Small intestine (tissue), 7 donors: ENCODE data around the gene SPEM2. TPM values are rescaled to one million over a fixed set of nuclear protein-coding genes. Genes with fewer than 3 reads are reported as not detected.

ENCODE experiments used
- DNase-seq, 2 donors: peaks; one replicate each; pipeline versions ENCODE4 v3.0.0 to v3.0.0-alpha.2; 2013
- FAIRE-seq: peaks from 2 replicates; lab custom pipeline; 2012; peaks lifted over from hg19 to GRCh38; lab: Jason Lieb, UNC
- H3K27ac ChIP-seq, 3 donors: one replicate each; pipeline ENCODE4 v1.5.1; 2013; ENCODE audit warnings: low read length in 2 of 3, mild to moderate bottlenecking in 2 of 3, control low read depth in 1 of 3, inconsistent platforms in 1 of 3, low read depth in 1 of 3, moderate library complexity in 1 of 3
- H3K27me3 ChIP-seq, 3 donors: one replicate each; pipeline ENCODE4 v1.6.1; 2013; ENCODE audit warnings: low read length in 3 of 3, inconsistent platforms in 1 of 3; ENCODE audit not compliant: control insufficient read depth in 3 of 3, insufficient read depth in 3 of 3
- H3K36me3 ChIP-seq, 3 donors: one replicate each; pipeline ENCODE4 v1.6.1; 2013; ENCODE audit warnings: low read length in 3 of 3, inconsistent platforms in 1 of 3, low read depth in 1 of 3, mild to moderate bottlenecking in 1 of 3, moderate library complexity in 1 of 3; ENCODE audit not compliant: control insufficient read depth in 3 of 3, insufficient read depth in 2 of 3
- H3K4me1 ChIP-seq, 3 donors: one replicate each; pipeline ENCODE4 v1.6.1; 2013; ENCODE audit warnings: low read length in 2 of 3, inconsistent platforms in 1 of 3, low read depth in 1 of 3, mild to moderate bottlenecking in 1 of 3, moderate library complexity in 1 of 3; ENCODE audit not compliant: control insufficient read depth in 3 of 3, insufficient read depth in 2 of 3
- H3K4me3 ChIP-seq, 3 donors: one replicate each; pipeline ENCODE4 v1.5.1; 2013; ENCODE audit warnings: low read length in 3 of 3, control low read depth in 1 of 3, inconsistent platforms in 1 of 3, low read depth in 1 of 3, mild to moderate bottlenecking in 1 of 3, moderate library complexity in 1 of 3
- H3K9me3 ChIP-seq, 2 donors: one replicate each; pipeline ENCODE4 v1.6.1; 2013; ENCODE audit warnings: low read depth in 1 of 2, low read length in 1 of 2; ENCODE audit not compliant: control insufficient read depth in 2 of 2, insufficient read depth in 1 of 2
- WGBS, 3 donors: extraction: QIAGEN DNeasy Blood & Tissue Kit; methylation state at CpG; one replicate each; pipeline ENCODE4 v1.1.7; 2013; 5-methylcytosine and 5-hydroxymethylcytosine counted together
- polyA plus RNA-seq, 4 donors: library from polyadenylated mRNA; stranded (reverse) in 3 of 4; unstranded in 1 of 4; fragments of 200-250 nt in 3 of 4; fragments of 120-200 nt in 1 of 4; gene quantifications; one replicate each; pipeline versions ENCODE4 v1.2.1 to v1.2.3, GENCODE V29; 2013
- donor health status: healthy with polysubstance abuse.
- donor health status: control.
- donor health status: control.
- donor health status: Bipolar disorder and iron deficiency.
- donor health status: healthy.

Gene SPEM2
- polyA plus RNA-seq, 4 donors: not detected

GRCh38 chr17:7429722-7430121 lies 4.3 kb downstream of the SPEM2 start:
- H3K27me3 ChIP-seq: peaks cover 0 to 3% (median 0%) of the 10 kb centered on the region in 3 donors
- 91 to 93% (median 92%) methylated on average over 10 of the region's 10 CpGs for WGBS, 3 donors
- H3K4me3 ChIP-seq: no peak overlapping the region
- FAIRE-seq (no peak), DNase-seq (no peak)
- H3K27ac ChIP-seq: no peak overlapping the region
- H3K9me3 ChIP-seq: no peaks in the 10 kb centered on the region
- no peaks in the 10 kb centered on the region for H3K4me1 ChIP-seq
- no peaks in the 10 kb centered on the region for H3K36me3 ChIP-seq

DNA sequence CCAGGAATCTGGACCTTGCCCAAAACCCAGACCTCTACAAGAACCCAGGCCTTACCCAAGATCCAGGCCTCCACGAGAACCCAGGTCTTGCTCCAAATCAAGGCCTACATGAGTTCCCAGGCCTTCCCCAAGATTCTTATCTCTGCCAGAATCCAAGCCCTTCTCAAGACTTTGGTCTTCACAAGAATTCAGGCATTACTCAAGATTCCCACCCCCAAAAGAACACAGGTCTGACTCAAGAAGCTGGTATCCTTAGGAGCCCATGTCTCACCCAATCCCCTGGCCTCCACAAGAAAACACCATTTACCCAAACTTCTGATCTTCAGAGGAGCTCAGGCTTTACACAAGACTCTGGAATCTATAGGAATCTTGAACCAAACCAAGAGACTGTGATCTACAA lies 5.8 kb downstream of the SPEM2 start:
- WGBS, 3 donors: 87 to 91% (median 91%) methylated on average over 1 of the region's 1 CpG
- FAIRE-seq: no peak
- DNase-seq: no peak
- H3K4me1 ChIP-seq: peaks cover 0 to 3% (median 0%) of the 10 kb centered on the region in 3 donors
- no peaks in the 10 kb centered on the region for H3K36me3 ChIP-seq
- no peak overlapping the region for H3K27ac ChIP-seq
- peaks cover 0 to 10% (median 0%) of the 10 kb centered on the region in 3 donors for H3K27me3 ChIP-seq
- H3K4me3 ChIP-seq: no peak overlapping the region
- H3K9me3 ChIP-seq: no peaks in the 10 kb centered on the region

DNA sequence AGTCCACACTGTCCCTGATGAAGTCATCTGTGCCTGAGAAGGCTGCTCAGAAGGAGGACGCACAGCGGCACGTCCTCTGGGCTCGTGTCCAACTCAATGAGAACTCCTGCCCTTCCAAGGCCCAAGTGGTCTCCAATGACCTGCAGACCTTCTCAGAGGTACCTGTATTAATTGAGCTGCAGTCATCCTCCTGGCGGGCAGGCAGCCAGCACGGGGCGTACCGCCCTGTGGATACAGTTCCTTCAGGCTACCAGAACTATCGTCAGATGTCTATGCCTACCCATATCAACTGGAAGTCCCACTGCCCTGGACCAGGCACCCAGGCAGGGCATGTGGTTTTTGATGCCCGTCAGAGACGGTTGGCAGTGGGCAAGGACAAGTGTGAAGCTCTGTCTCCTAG lies 6.9 kb downstream of the SPEM2 start:
- FAIRE-seq: no peak
- 90 to 95% (median 94%) methylated on average over 11 of the region's 11 CpGs for WGBS, 3 donors

GRCh38 chr17:7435676-7436555 lies 10.5 kb downstream of the SPEM2 start:
- peaks cover 0 to 41% (median 4%) of the 10 kb centered on the region in 3 donors for H3K4me1 ChIP-seq
- peaks cover 3 to 50% (median 6%) of the 10 kb centered on the region in 3 donors for H3K27me3 ChIP-seq
- no peaks in the 10 kb centered on the region for H3K9me3 ChIP-seq
- H3K27ac ChIP-seq: peak overlapping the region; percentile 79 to 93 (median 80)
- peaks cover 0 to 2% (median 0%) of the 10 kb centered on the region in 3 donors for H3K36me3 ChIP-seq
- FAIRE-seq (no peak), DNase-seq (peak; percentile 67 to 81)
- peak overlapping the region; percentile 64 to 71 (median 65) for H3K4me3 ChIP-seq
- WGBS, 3 donors: 3 to 6% (median 6%) methylated on average over 47 to 49 of the region's 49 CpGs

More for the DNA sequence above, 6.9 kb downstream of the SPEM2 start:
- Histone ChIP-seq H3K9me3 (no peaks in the 10 kb centered on the region), H3K27ac (no peak overlapping the region), H3K4me3 (no peak overlapping the region), H3K36me3 (no peaks in the 10 kb centered on the region), H3K4me1 (peaks cover 0 to 11% (median 0%) of the 10 kb centered on the region in 3 donors), H3K27me3 (peaks cover 0 to 19% (median 0%) of the 10 kb centered on the region in 3 donors)
- no peak for DNase-seq

DNA sequence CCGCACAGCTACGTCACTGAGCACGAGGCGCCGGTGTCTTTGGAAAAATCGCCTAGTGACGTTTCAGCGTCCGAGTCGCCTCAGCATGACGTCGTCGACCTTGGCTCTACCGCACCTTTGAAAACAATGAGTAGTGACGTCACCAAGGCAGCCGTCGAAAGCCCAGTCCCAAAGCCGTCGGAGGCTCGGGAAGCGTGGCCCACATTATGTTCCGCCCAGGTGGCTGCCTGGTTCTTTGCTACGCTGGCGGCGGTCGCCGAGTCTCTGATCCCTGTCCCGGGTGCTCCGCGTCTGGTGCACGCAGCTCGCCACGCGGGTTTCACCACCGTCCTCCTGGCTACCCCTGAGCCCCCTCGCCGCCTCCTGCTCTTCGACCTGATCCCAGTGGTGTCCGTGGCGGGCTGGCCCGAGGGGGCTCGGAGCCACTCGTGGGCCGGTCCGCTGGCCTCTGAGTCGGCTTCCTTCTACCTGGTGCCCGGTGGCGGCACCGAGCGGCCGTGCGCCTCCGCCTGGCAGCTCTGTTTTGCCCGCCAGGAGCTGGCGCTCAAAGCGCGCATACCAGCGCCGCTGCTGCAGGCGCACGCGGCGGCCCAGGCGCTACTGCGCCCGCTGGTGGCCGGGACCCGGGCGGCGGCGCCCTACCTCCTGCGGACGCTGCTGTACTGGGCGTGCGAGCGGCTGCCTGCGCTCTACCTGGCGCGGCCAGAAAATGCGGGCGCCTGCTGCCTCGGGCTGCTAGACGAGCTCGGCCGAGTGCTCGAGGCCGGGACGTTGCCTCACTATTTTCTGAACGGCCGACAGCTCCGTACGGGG lies 11.3 kb downstream of the SPEM2 start:
- Histone ChIP-seq H3K36me3 (peaks cover 0 to 2% (median 0%) of the 10 kb centered on the region in 3 donors), H3K27ac (peak overlapping the region; percentile 79 to 93 (median 83)), H3K4me1 (peaks cover 0 to 41% (median 4%) of the 10 kb centered on the region in 3 donors), H3K4me3 (peak overlapping the region in 2 of 3 donors; percentile 64 to 71), H3K27me3 (peaks cover 3 to 58% (median 6%) of the 10 kb centered on the region in 3 donors), H3K9me3 (no peaks in the 10 kb centered on the region)
- no peak for FAIRE-seq
- peak; percentile 85 to 94 for DNase-seq
- 4 to 7% (median 6%) methylated on average over 87 to 92 of the region's 92 CpGs for WGBS, 3 donors

- peaks cover 0 to 41% (median 4%) of the 10 kb centered on the region in 3 donors for H3K4me1 ChIP-seq
- no peak for FAIRE-seq
- H3K27me3 ChIP-seq: peaks cover 3 to 65% (median 6%) of the 10 kb centered on the region in 3 donors
- H3K9me3 ChIP-seq: no peaks in the 10 kb centered on the region
- no peak for DNase-seq
- 32 to 42% (median 34%) methylated on average over 22 to 31 of the region's 31 CpGs for WGBS, 3 donors
- H3K4me3 ChIP-seq: peak overlapping the region in 2 of 3 donors; percentile 28 to 71
- no peak overlapping the region for H3K27ac ChIP-seq
- peaks cover 0 to 2% (median 0%) of the 10 kb centered on the region in 3 donors for H3K36me3 ChIP-seq
Measured at GRCh38 chr17:7437369-7437863, 12.0 kb downstream of the SPEM2 start.

DNA sequence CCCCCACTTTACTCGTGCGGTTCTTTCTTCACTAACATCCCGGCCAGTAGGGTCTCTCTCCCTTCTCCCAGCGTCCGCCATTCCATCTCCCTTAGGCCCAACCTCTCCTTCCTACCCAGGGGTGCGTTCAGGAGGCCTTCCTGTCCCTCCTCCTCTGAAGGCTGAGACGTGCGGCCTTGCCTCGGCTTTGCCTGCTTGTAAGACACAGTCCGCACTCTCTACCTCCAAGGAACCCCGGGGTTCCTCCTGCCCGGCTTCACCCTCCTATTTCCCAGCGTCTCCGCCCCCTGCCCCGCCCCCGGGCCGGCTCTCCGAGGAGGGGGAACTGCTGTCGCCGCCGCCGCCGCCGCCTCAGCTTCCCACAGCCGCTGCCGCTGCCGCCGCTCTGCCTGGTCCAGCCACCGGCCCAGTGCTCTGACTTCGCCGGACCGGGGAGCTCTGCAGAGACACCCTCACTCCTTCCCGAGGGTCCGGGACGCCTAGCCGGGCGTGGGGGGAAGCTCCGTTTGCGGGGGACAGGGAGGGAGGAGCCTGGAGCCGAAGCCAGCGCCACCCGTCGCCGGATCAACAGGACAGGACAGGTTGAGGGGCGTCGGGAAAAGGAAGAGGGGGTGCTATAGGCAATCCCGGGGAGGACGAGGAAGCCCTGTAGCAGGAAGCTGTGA lies 12.7 kb downstream of the SPEM2 start:
- H3K4me1 ChIP-seq: peaks cover 0 to 41% (median 4%) of the 10 kb centered on the region in 3 donors
- FAIRE-seq: no peak
- H3K9me3 ChIP-seq: no peaks in the 10 kb centered on the region
- H3K27me3 ChIP-seq: peaks cover 3 to 72% (median 10%) of the 10 kb centered on the region in 3 donors
- peaks cover 0 to 2% (median 0%) of the 10 kb centered on the region in 3 donors for H3K36me3 ChIP-seq
- H3K27ac ChIP-seq: no peak overlapping the region
- WGBS, 3 donors: 14 to 17% (median 15%) methylated on average over 42 to 48 of the region's 48 CpGs
- DNase-seq: peak; percentile 40 to 71
- peak overlapping the region in 2 of 3 donors; percentile 28 to 31 for H3K4me3 ChIP-seq
